Measurements from ENCODE around the gene GMPS. TPM values are rescaled to one million over a fixed set of nuclear protein-coding genes. Genes with fewer than 3 reads are reported as not detected.

The GMPS gene
- total and polyA plus RNA-seq, 2 of the 8 experiments (the other 6 are each of a cell fraction or from before 2014, with no cell fraction given): 57.7 to 175 TPM

- TF ChIP-seq CHD7 (IDR thresholded peaks at IDR 0.05; ENCODE audit: insufficient replicate concordance, low read length): no peak
- TF ChIP-seq TAF7 (optimal IDR thresholded peaks at IDR 0.05; ENCODE audit: borderline replicate concordance, low read depth, low read length): no peak
- TF ChIP-seq TBP (IDR thresholded peaks at IDR 0.05; ENCODE audit: low read depth, low read length): no peak
- no peak for TF ChIP-seq ZNF274 (IDR thresholded peaks at IDR 0.05; ENCODE audit: borderline replicate concordance, extremely low read depth, low read length)
- no peak for TF ChIP-seq YY1 (IDR thresholded peaks at IDR 0.05; ENCODE audit: low read depth, low read length)
- TF ChIP-seq, protein P1, sequence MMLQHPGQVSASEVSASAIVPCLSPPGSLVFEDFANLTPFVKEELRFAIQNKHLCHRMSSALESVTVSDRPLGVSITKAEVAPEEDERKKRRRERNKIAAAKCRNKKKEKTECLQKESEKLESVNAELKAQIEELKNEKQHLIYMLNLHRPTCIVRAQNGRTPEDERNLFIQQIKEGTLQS (IDR thresholded peaks at IDR 0.05; ENCODE audit: insufficient read depth, low read depth, low read length): no peak
Observed at GRCh38 chr3:155886915-155887314, 16.5 kb downstream of the GMPS start (continued).

All from H1 (cell line).